RWPE1 (cell line): ENCODE data around the gene PIP4K2C.
"Not testable (repeated sequence)": the region's sequence is repeated elsewhere in the genome, so short reads cannot be mapped to it uniquely, and the experiment has no call there.

Experiments used
- CTCF ChIA-PET: fragments of 350-600 bp; sonication (Branson Sonifier 250); formaldehyde crosslinking; extraction: SDS; loops from one replicate; lab custom pipeline; 2021; lab: Yijun Ruan, JAX
- POLR2A ChIA-PET: fragments of 400-600 bp; formaldehyde crosslinking; extraction: SDS; loops from one replicate; lab custom pipeline; 2020; ENCODE audit warnings: antibody characterized with exemption; ENCODE audit not compliant: low non-redundant PET; lab: Yijun Ruan, JAX
- DNase-seq: peaks from one replicate; pipeline ENCODE4 v3.0.0; 2012; ENCODE audit warnings: low spot score
- H3K27ac ChIP-seq: fragments of 450-650 bp; 2 replicates; pipeline ENCODE4 v1.5.1; 2017
- TF ChIP-seq, protein P1 (sequence below): fragments of 450-650 bp; conservative IDR thresholded peaks from 2 replicates; pipeline ENCODE4 v1.5.1; 2017; ENCODE audit warnings: low read depth, mild to moderate bottlenecking

The PIP4K2C gene

DNA sequence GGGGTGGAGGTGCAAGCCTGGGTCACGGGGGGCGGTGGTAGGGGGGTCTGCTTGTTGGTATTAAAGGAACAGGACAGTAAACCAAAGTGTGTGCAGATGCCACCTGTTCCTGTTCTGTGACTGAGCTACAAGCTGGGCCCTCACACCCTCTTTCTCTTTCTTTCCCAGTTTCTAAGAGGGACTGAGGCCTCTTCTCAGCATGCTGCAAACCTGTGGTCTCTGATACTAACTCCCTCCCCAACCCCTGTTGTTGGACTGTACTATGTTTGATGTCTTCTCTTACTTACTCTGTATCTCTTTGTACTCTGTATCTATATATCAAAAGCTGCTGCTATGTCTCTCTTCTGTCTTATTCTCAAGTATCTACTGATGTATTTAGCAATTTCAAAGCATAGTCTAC is 6.9 kb upstream of the PIP4K2C start:
- DNase-seq, result no peak
- ChIA-PET POLR2A (no interaction called here), CTCF (interaction anchor here (0.5 to 2.0 kb wide), 25 partner anchors 9 to 153 kb away, joined by 3 to 32 read pairs (median 5); partner anchors contain the start of genes ARHGEF25, B4GALNT1 and OS9)
- no peak overlapping the region for H3K27ac ChIP-seq
- TF ChIP-seq, protein P1, sequence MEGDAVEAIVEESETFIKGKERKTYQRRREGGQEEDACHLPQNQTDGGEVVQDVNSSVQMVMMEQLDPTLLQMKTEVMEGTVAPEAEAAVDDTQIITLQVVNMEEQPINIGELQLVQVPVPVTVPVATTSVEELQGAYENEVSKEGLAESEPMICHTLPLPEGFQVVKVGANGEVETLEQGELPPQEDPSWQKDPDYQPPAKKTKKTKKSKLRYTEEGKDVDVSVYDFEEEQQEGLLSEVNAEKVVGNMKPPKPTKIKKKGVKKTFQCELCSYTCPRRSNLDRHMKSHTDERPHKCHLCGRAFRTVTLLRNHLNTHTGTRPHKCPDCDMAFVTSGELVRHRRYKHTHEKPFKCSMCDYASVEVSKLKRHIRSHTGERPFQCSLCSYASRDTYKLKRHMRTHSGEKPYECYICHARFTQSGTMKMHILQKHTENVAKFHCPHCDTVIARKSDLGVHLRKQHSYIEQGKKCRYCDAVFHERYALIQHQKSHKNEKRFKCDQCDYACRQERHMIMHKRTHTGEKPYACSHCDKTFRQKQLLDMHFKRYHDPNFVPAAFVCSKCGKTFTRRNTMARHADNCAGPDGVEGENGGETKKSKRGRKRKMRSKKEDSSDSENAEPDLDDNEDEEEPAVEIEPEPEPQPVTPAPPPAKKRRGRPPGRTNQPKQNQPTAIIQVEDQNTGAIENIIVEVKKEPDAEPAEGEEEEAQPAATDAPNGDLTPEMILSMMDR, result no peak

DNA sequence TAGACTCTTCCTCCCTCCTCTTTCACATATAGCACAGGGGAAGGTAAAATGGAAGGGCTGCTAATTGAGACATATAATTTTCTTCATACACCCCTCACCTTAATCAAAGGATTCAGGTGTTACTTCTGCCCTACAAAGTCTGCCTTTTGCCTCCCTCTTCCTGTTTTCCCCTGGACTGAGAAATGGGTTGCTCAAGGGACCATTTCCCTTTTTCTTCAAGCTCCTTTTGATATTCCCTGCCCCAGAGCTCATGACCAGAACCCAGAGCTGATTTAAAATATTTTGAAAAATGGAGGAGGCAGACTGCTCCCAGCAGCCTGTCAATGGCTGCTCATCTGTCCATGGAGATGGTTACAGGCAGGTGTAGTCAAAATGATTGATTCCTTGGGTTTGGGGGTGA is 6.3 kb upstream of the PIP4K2C start:
- ChIA-PET CTCF (interaction anchor here (0.6 to 1.8 kb wide), 7 partner anchors 10 to 152 kb away, joined by 3 to 9 read pairs (median 4); partner anchors contain the start of gene B4GALNT1), POLR2A (interaction anchor here (0.5 kb wide), 1 partner anchor 97 kb away, joined by 5 read pairs; no protein-coding TSS in a partner anchor)
- H3K27ac ChIP-seq, result no peak overlapping the region
- TF ChIP-seq, protein P1, result no peak
- DNase-seq, result no peak

DNA sequence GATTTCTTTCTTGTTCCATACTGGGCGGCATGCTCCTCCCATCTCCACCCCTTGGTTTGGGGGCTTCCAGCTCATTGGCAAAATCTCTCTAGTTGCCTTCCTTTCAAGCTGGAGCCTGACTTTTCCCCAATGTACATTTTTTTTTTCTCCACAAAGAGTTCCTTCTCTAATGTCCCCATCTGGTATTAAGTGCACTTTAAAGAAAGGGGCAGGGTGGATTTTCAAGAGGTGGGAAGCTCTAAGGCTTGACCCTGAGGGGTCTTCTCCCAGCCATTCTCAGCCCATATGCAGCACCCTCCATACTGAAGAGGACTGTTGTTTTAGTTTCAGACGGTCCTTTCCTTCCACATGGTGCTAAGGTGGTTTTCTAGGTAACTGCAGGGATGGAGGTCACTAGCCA is 5.8 kb upstream of the PIP4K2C start:
- POLR2A ChIA-PET, result interaction anchor here (0.5 kb wide), 1 partner anchor 96 kb away, joined by 5 read pairs; no protein-coding TSS in a partner anchor
- TF ChIP-seq, protein P1, result no peak
- DNase-seq, result no peak
- CTCF ChIA-PET, result interaction anchor here (0.6 to 1.1 kb wide), 4 partner anchors 9 to 48 kb away, joined by 3 to 5 read pairs (median 4); partner anchors contain the start of gene B4GALNT1
- H3K27ac ChIP-seq, result no peak overlapping the region

DNA sequence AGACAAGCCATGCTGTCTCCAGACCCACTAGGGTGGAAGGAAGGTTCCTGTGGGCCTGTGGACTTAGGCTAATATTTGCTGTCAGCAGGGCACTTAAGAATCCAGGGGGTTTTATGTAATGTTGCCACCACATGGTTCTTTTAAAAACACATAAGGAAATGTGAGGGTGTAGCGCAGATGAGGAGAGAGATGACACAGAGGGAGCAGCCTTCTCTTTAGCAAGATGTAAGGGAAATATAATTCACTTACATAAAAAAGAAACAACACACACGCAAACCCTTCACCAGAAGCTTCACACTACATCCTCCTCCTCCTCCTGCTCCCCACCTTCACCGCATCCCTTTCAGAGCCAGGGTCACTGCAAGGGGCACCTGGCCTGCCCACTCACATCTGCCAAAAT is 4.9 kb upstream of the PIP4K2C start:
- ChIA-PET POLR2A (no interaction called here), CTCF (interaction anchor here (0.6 to 1.1 kb wide), 2 partner anchors 10 to 47 kb away, joined by 3 to 5 read pairs; partner anchors contain the start of gene B4GALNT1)
- no peak for DNase-seq
- no peak overlapping the region for H3K27ac ChIP-seq
- TF ChIP-seq, protein P1, result no peak

DNA sequence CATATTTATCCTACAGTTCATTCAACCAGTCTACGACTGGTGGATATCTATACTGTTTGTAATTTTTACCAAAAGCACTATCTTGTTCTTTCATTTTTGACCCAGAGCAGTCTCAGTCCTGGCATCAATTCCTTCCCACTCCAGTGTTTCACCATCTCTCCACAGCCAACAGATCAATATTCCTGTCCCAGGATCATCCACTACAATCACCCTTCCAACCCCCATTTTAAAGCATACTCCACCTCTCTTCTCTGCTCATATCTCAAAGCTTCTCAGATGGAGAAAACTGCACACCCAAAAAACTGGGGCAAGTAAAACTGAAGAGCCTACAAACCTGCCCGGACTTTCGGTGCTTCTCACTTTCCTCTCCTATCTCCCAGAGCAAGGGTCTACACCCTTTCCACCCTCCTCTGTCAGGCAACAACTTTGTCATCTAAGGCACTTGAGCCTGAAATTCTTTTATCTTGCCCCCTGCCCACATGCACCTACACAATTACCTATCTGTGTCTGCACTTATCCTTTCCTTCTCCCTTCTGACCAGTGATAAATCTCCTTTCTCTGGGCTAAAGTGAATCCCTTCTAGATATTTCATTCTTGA is 4.1 kb upstream of the PIP4K2C start:
- ChIA-PET CTCF (no interaction called here), POLR2A (no interaction called here)
- H3K27ac ChIP-seq, result no peak overlapping the region
- TF ChIP-seq, protein P1, result no peak
- DNase-seq, result no peak

DNA sequence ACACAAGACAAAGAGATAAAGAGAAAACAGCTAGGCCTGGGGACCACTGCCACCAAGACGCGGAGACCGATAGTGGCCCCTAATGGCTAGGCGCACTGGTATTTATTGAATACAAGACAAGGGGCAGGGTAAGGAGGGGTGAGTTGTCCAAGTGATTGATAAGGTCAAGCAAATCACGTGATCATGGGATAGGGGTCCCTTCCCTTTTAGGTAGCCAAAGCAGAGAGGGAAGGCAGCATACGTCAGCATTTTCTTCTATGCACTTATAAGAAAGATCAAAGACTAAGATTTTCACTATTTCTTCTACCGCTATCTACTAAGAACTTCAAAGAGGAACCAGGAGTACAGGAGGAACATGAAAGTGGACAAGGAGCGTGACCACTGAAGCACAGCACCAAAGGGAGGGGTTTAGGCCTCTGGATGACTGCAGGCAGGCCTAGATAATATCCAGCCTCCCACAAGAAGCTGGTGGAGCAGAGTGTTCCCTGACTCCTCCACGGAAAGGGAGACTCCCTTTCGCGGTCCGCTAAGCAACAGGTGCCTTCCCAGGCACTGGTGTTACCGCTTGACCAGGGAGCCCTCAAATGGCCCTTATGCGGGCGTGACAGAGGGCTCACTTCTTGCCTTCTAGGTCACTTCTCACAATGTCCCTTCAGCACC is 1.9 kb upstream of the PIP4K2C start:
- POLR2A ChIA-PET, H3K27ac ChIP-seq, DNase-seq: not testable (repeated sequence)
- CTCF ChIA-PET, result interaction anchor here (0.6 to 0.8 kb wide), 2 partner anchors 33 to 131 kb away, joined by 3 to 4 read pairs; no protein-coding TSS in a partner anchor

DNA sequence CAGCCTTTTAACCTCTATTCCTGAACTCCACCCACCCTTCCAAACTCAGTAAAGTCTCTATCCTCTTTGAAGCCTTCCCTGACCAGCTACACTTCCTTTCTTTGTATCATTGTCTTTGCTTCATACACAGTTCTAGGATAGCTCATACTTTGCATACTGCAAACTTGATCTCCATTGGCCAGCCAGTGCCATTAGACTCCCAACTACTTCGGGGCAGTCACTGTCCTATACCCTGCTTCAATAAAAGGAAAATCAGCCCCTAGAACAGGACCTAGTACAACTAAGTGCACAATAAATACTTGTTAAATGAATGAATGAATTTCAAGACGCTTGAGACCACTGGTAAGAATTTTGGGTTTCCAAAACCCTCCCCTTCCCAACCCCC is 521 bp upstream of the PIP4K2C start:
- H3K27ac ChIP-seq, result peak overlapping the region; percentile 65
- POLR2A ChIA-PET, result no interaction called here

More for the DNA sequence above, 521 bp upstream of the PIP4K2C start:
- TF ChIP-seq, protein P1, result no peak
- no peak for DNase-seq
- CTCF ChIA-PET, result interaction anchor here (0.6 kb wide), 1 partner anchor 42 kb away, joined by 3 read pairs; the partner anchor contains the start of gene B4GALNT1
